GM23338 (cell line): ENCODE data around the gene RBM28. TPM values are rescaled to one million over a fixed set of nuclear protein-coding genes. Genes with fewer than 3 reads are reported as not detected.

Experiments
- ATAC-seq: fragments of 200-7000 bp; cut with Tn5 transposase; 3 replicates; pipeline ENCODE4 v1.9.1; 2020
- DNase-seq: peaks from one replicate; pipeline ENCODE4 v3.0.0-alpha.2; 2015; ENCODE audit warnings: low spot score
- H2AFZ ChIP-seq: fragments of 200-600 bp; sonication (generic); 2 replicates; pipeline ENCODE4 v1.8.0; 2016; ENCODE audit warnings: antibody characterized with exemption, mild to moderate bottlenecking, moderate library complexity
- H3F3A ChIP-seq: fragments of 200-600 bp; sonication (generic); replicated peaks from 2 replicates; pipeline ENCODE4 v1.8.0; 2017; ENCODE audit warnings: antibody characterized with exemption, mixed run types, low read depth
- H3K27ac ChIP-seq: fragments of 200-600 bp; sonication (generic); 2 replicates; pipeline ENCODE4 v1.6.1; 2016; ENCODE audit warnings: low read depth
- H3K27me3 ChIP-seq: fragments of 200-600 bp; sonication (generic); 2 replicates; pipeline ENCODE4 v1.8.0; 2016; ENCODE audit warnings: mild to moderate bottlenecking, mixed run types, moderate library complexity; ENCODE audit not compliant: insufficient read depth
- H3K36me3 ChIP-seq: fragments of 200-600 bp; sonication (generic); 2 replicates; pipeline ENCODE4 v1.8.0; 2016; ENCODE audit warnings: mild to moderate bottlenecking; ENCODE audit not compliant: insufficient read depth
- H3K4me1 ChIP-seq: fragments of 200-600 bp; sonication (generic); 2 replicates; pipeline ENCODE4 v1.8.0; 2016; ENCODE audit warnings: mild to moderate bottlenecking, moderate library complexity; ENCODE audit not compliant: insufficient read depth
- H3K4me2 ChIP-seq: fragments of 200-600 bp; sonication (generic); 2 replicates; pipeline ENCODE4 v1.7.1; 2017; ENCODE audit warnings: mixed run types
- H3K4me3 ChIP-seq: fragments of 200-600 bp; sonication (generic); 2 replicates; pipeline ENCODE4 v1.6.1; 2016; ENCODE audit warnings: mixed run types
- H3K79me2 ChIP-seq: fragments of 200-600 bp; sonication (generic); replicated peaks from 2 replicates; pipeline ENCODE4 v1.8.0; 2017; ENCODE audit warnings: mild to moderate bottlenecking; ENCODE audit not compliant: insufficient read depth
- H3K9me2 ChIP-seq: fragments of 200-600 bp; sonication (generic); 2 replicates; pipeline ENCODE4 v1.8.0; 2017; ENCODE audit not compliant: insufficient read depth
- H4K20me1 ChIP-seq: fragments of 200-600 bp; sonication (generic); replicated peaks from 2 replicates; pipeline ENCODE4 v1.8.0; 2017; ENCODE audit warnings: mild to moderate bottlenecking; ENCODE audit not compliant: insufficient read depth
- H3K27ac Mint-ChIP-seq: 2 replicates; pipeline ENCODE4 v1.8.0; 2020; ENCODE audit warnings: inconsistent platforms, mild to moderate bottlenecking, moderate library complexity, mixed read lengths
- H3K27me3 Mint-ChIP-seq: 3 replicates; pipeline ENCODE4 v1.8.0; 2022; ENCODE audit warnings: low read depth, mild to moderate bottlenecking, moderate library complexity, mixed read lengths, inconsistent platforms; ENCODE audit not compliant: insufficient read depth, poor library complexity
- H3K36me3 Mint-ChIP-seq: 3 replicates; pipeline ENCODE4 v1.8.0; 2021; ENCODE audit warnings: low read depth, mild to moderate bottlenecking, inconsistent platforms, moderate library complexity, mixed read lengths
- H3K4me1 Mint-ChIP-seq: 3 replicates; pipeline ENCODE4 v1.8.0; 2020; ENCODE audit warnings: mild to moderate bottlenecking, inconsistent platforms, mixed read lengths
- H3K4me3 Mint-ChIP-seq: 3 replicates; pipeline ENCODE4 v1.8.0; 2021; ENCODE audit warnings: moderate library complexity, mild to moderate bottlenecking, inconsistent platforms, mixed read lengths
- H3K9me3 Mint-ChIP-seq: 3 replicates; pipeline ENCODE4 v1.8.0; 2020; ENCODE audit warnings: moderate library complexity, mild to moderate bottlenecking, inconsistent platforms, mixed read lengths
- CREB1 ChIP-seq: fragments of 250-450 bp; sonication (Bioruptor Pico); IDR thresholded peaks from 2 replicates; pipeline ENCODE4 v1.5.0; 2020; ENCODE audit warnings: low read depth, mild to moderate bottlenecking, moderate library complexity
- CTCF ChIP-seq, 2 experiments: fragments of 200-600 bp in 1 of 2; sonication (generic) in 1 of 2; conservative IDR thresholded peaks; 2 replicates each; pipeline versions ENCODE4 v1.5.1 to v1.6.1; 2016 to 2017; ENCODE audit warnings: antibody characterized with exemption in 2 of 2, low read depth in 2 of 2, mild to moderate bottlenecking in 2 of 2, moderate library complexity in 1 of 2
- ETS1 ChIP-seq: IDR thresholded peaks from 2 replicates; pipeline ENCODE4 v1.6.1; 2016; ENCODE audit warnings: antibody characterized with exemption
- EZH2 ChIP-seq: fragments of 200-600 bp; sonication (generic); IDR thresholded peaks from one replicate; pipeline ENCODE4 v1.8.0; 2017; ENCODE audit warnings: antibody characterized with exemption, mild to moderate bottlenecking, low read depth; ENCODE audit not compliant: unreplicated experiment
- EZH2phosphoT487 ChIP-seq: fragments of 200-600 bp; sonication (generic); IDR thresholded peaks from one replicate; pipeline ENCODE4 v1.8.1; 2018; ENCODE audit warnings: antibody characterized with exemption; ENCODE audit not compliant: unreplicated experiment
- JUNB ChIP-seq: IDR thresholded peaks from one replicate; pipeline ENCODE4 v1.6.1; 2016; ENCODE audit warnings: antibody characterized with exemption; ENCODE audit not compliant: unreplicated experiment
- NANOG ChIP-seq: IDR thresholded peaks from 2 replicates; pipeline ENCODE4 v1.6.1; 2016; ENCODE audit warnings: antibody characterized with exemption, borderline replicate concordance
- POLR2AphosphoS5 ChIP-seq: IDR thresholded peaks from 2 replicates; pipeline ENCODE4 v1.6.1; 2016; ENCODE audit warnings: antibody characterized with exemption, low read depth
- REST ChIP-seq: IDR thresholded peaks from one replicate; pipeline ENCODE4 v1.6.1; 2018; ENCODE audit warnings: antibody characterized with exemption; ENCODE audit not compliant: unreplicated experiment
- STAT1 ChIP-seq: IDR thresholded peaks from one replicate; pipeline ENCODE4 v1.6.1; 2016; ENCODE audit warnings: antibody characterized with exemption; ENCODE audit not compliant: unreplicated experiment
- ZNF114 ChIP-seq: fragments of 250-450 bp; sonication (Bioruptor Pico); IDR thresholded peaks from 2 replicates; pipeline ENCODE4 v1.5.0; 2020; ENCODE audit warnings: mild to moderate bottlenecking, moderate library complexity
- ZNF331 ChIP-seq: fragments of 250-450 bp; sonication (Bioruptor Pico); IDR thresholded peaks from 2 replicates; pipeline ENCODE4 v1.5.0; 2020; ENCODE audit warnings: low read depth, mild to moderate bottlenecking, moderate library complexity
- ZNF462 ChIP-seq: fragments of 250-450 bp; sonication (Bioruptor Pico); IDR thresholded peaks from 2 replicates; pipeline ENCODE4 v1.5.0; 2020; ENCODE audit warnings: mild to moderate bottlenecking, moderate library complexity
- polyA plus RNA-seq: library from polyadenylated mRNA; unstranded; fragments of >200 nt; fragmentation: Nextera tagmentation; extraction: Ambion mirVana; gene quantifications from 2 replicates; pipeline ENCODE4 v1.2.1, GENCODE V29; 2016
- total RNA-seq: library from RNA; depleted of rRNA; stranded (reverse); fragments of >200 nt; shearing (Covaris generic); gene quantifications from 2 replicates; pipeline ENCODE4 v1.2.3, GENCODE V29; 2014

Gene RBM28
- total and polyA plus RNA-seq, 2 experiments from 2014 or later: 24.3 to 87.5 TPM

GRCh38 chr7:128254470-128254869 lies 89.2 kb downstream of the RBM28 start:
- no peak overlapping the region for H3K4me2 ChIP-seq
- peaks cover 8% of the 10 kb centered on the region for H3K9me3 Mint-ChIP-seq
- no peak for DNase-seq
- H4K20me1 ChIP-seq: no peaks in the 10 kb centered on the region
- no peak overlapping the region for H3K27ac Mint-ChIP-seq
- H3K27me3 ChIP-seq: no peaks in the 10 kb centered on the region
- no peaks in the 10 kb centered on the region for H3K36me3 ChIP-seq
- peaks cover 5% of the 10 kb centered on the region; the same call in 1 of the 3 replicates for H3K36me3 Mint-ChIP-seq
- peaks cover 6% of the 10 kb centered on the region for H3K4me1 ChIP-seq
- no peaks in the 10 kb centered on the region for H3F3A ChIP-seq
- H3K4me1 Mint-ChIP-seq: peaks cover 10% of the 10 kb centered on the region
- no peak overlapping the region for H3K27ac ChIP-seq
- peaks cover 10% of the 10 kb centered on the region; the same call in 1 of the 2 replicates for H3K9me2 ChIP-seq
- no peak overlapping the region for H2AFZ ChIP-seq
- no peak overlapping the region for H3K4me3 Mint-ChIP-seq
- no peak for ATAC-seq
- peaks cover 9% of the 10 kb centered on the region for H3K27me3 Mint-ChIP-seq
- no peaks in the 10 kb centered on the region for H3K79me2 ChIP-seq
- no peak overlapping the region for H3K4me3 ChIP-seq
- TF ChIP-seq EZH2 (no peak), JUNB (no peak), ZNF462 (no peak), CTCF (conservative IDR thresholded peaks at IDR 0.05; ENCODE audit: low read depth in 2 of 2) (no peak), ZNF331 (CRISPR knock-in tag) (no peak), CREB1 (no peak), STAT1 (no peak), EZH2phosphoT487 (no peak), ZNF114 (CRISPR knock-in tag) (no peak), REST (no peak), POLR2AphosphoS5 (no peak), ETS1 (no peak), NANOG (no peak)
